Measurements from ENCODE around the gene DNASE2B. TPM values are rescaled to one million over a fixed set of nuclear protein-coding genes. Genes with fewer than 3 reads are reported as not detected.
"Not testable (repeated sequence)": the region's sequence is repeated elsewhere in the genome, so short reads cannot be mapped to it uniquely, and the experiment has no call there.

Gene DNASE2B
- total RNA-seq, 1 experiment from 2014 or later: not detected

- Histone ChIP-seq H2AK5ac (ENCODE audit: insufficient read length, low read length) (no peak overlapping the region), H3K56ac (ENCODE audit: insufficient read length, low read depth, low read length) (no peak overlapping the region), H4K20me1 (ENCODE audit: control insufficient read depth, insufficient read depth, insufficient read length) (no peaks in the 10 kb centered on the region), H3K79me1 (ENCODE audit: insufficient read depth, low read depth, low read length, poor library complexity, severe bottlenecking) (no peaks in the 10 kb centered on the region), H4K91ac (ENCODE audit: insufficient read length, low read depth, low read length) (no peak overlapping the region), H2BK20ac (ENCODE audit: low read depth, low read length, poor library complexity, severe bottlenecking) (no peak overlapping the region), H3K27ac (ENCODE audit: insufficient read length, low read depth, low read length) (no peak overlapping the region), H2BK5ac (ENCODE audit: insufficient read length, low read length) (no peak overlapping the region), H3K79me2 (ENCODE audit: insufficient read depth, low read length) (no peaks in the 10 kb centered on the region), H3K18ac (ENCODE audit: insufficient read length, low read depth, low read length) (no peak overlapping the region), H3K14ac (ENCODE audit: insufficient read depth, low read length) (no peak overlapping the region), H3K27me3 (ENCODE audit: insufficient read depth, low read length) (no peaks in the 10 kb centered on the region), H3K23me2 (ENCODE audit: insufficient read length, low read depth, low read length, poor library complexity, severe bottlenecking) (no peaks in the 10 kb centered on the region), H3K4ac (ENCODE audit: low read depth, low read length) (no peak overlapping the region), H2AFZ (ENCODE audit: low read length) (no peak overlapping the region), H2BK15ac (ENCODE audit: low read depth, low read length) (no peak overlapping the region), H3K4me2 (ENCODE audit: insufficient read depth, insufficient read length, low read length) (no peak overlapping the region), H2BK120ac (ENCODE audit: low read depth, low read length, poor library complexity, severe bottlenecking) (no peak overlapping the region), H2BK12ac (ENCODE audit: insufficient read length, low read depth, low read length) (no peak overlapping the region), H4K8ac (replicated peaks; ENCODE audit: insufficient read length, low read depth, low read length) (no peak overlapping the region), H3T11ph (ENCODE audit: low read length) (no peak overlapping the region), H3K9ac (ENCODE audit: extremely low read depth, insufficient read length, low read length) (no peak overlapping the region), H3K23ac (ENCODE audit: insufficient read length, low read depth, low read length) (no peak overlapping the region), H4K5ac (ENCODE audit: insufficient read length, low read depth, low read length) (no peak overlapping the region), H3K4me1 (ENCODE audit: insufficient read depth, low read length) (no peaks in the 10 kb centered on the region), H3K9me3 (ENCODE audit: control insufficient read depth, low read depth, low read length) (no peaks in the 10 kb centered on the region)
- Mint-ChIP-seq H3K27ac (no peak overlapping the region), H3K9me3 (peaks cover 0 to 7% of the 10 kb centered on the region in 2 experiments; a peak in 1 of 5 replicates), H3K4me1 (peaks cover 0 to 2% of the 10 kb centered on the region in 2 experiments; a peak in 1 of 4 replicates), H3K27me3 (ENCODE audit: low read depth) (peaks cover 8% of the 10 kb centered on the region; the same call in 1 of the 2 replicates), H3K36me3 (ENCODE audit: insufficient read depth in 1 of 3, low read depth in 3 of 3) (peaks cover 0 to 3% (median 1%) of the 10 kb centered on the region in 3 experiments; a peak in 1 of 7 replicates), H3K4me3 (no peak overlapping the region)
- peak; percentile 40; the same call in 2 of the 3 replicates for TF ChIP-seq CTCF (conservative IDR thresholded peaks at IDR 0.05)
- WGBS (ENCODE audit: extremely low coverage, insufficient read length, low lambda C conversion rate): no CpG with 5 or more reads among the region's 2 CpGs
- DNase-seq: no peak
Observed at GRCh38 chr1:84442256-84442655, 44.0 kb downstream of the DNASE2B start.

GRCh38 chr1:84442747-84443646 lies 44.7 kb downstream of the DNASE2B start:
- not testable (repeated sequence) for H4K91ac ChIP-seq (ENCODE audit: insufficient read length, low read depth, low read length); H3K56ac ChIP-seq (ENCODE audit: insufficient read length, low read depth, low read length); H3K27me3 ChIP-seq (ENCODE audit: insufficient read depth, low read length); H4K8ac ChIP-seq (replicated peaks; ENCODE audit: insufficient read length, low read depth, low read length); H3K27me3 Mint-ChIP-seq (ENCODE audit: low read depth); H3K4me2 ChIP-seq (ENCODE audit: insufficient read depth, insufficient read length, low read length); H3K18ac ChIP-seq (ENCODE audit: insufficient read length, low read depth, low read length); H3T11ph ChIP-seq (ENCODE audit: low read length); H3K27ac ChIP-seq (ENCODE audit: insufficient read length, low read depth, low read length); H3K23me2 ChIP-seq (ENCODE audit: insufficient read length, low read depth, low read length, poor library complexity, severe bottlenecking); H2BK15ac ChIP-seq (ENCODE audit: low read depth, low read length); H2AFZ ChIP-seq (ENCODE audit: low read length); H3K23ac ChIP-seq (ENCODE audit: insufficient read length, low read depth, low read length); H4K5ac ChIP-seq (ENCODE audit: insufficient read length, low read depth, low read length); H2BK120ac ChIP-seq (ENCODE audit: low read depth, low read length, poor library complexity, severe bottlenecking); H3K14ac ChIP-seq (ENCODE audit: insufficient read depth, low read length); DNase-seq; H3K4me1 Mint-ChIP-seq; H3K9ac ChIP-seq (ENCODE audit: extremely low read depth, insufficient read length, low read length); H3K79me2 ChIP-seq (ENCODE audit: insufficient read depth, low read length); H2BK20ac ChIP-seq (ENCODE audit: low read depth, low read length, poor library complexity, severe bottlenecking); H2AK5ac ChIP-seq (ENCODE audit: insufficient read length, low read length); H3K4me1 ChIP-seq (ENCODE audit: insufficient read depth, low read length); H2BK12ac ChIP-seq (ENCODE audit: insufficient read length, low read depth, low read length); H3K4ac ChIP-seq (ENCODE audit: low read depth, low read length); H3K9me3 ChIP-seq (ENCODE audit: control insufficient read depth, low read depth, low read length); H2BK5ac ChIP-seq (ENCODE audit: insufficient read length, low read length); H4K20me1 ChIP-seq (ENCODE audit: control insufficient read depth, insufficient read depth, insufficient read length); H3K36me3 Mint-ChIP-seq (ENCODE audit: insufficient read depth in 1 of 3, low read depth in 3 of 3); H3K4me3 Mint-ChIP-seq; H3K79me1 ChIP-seq (ENCODE audit: insufficient read depth, low read depth, low read length, poor library complexity, severe bottlenecking)
- Mint-ChIP-seq H3K9me3 (peaks cover 0 to 11% of the 10 kb centered on the region in 2 experiments; a peak in 1 of 5 replicates), H3K27ac (peak overlapping the region in 1 of 3 experiments; percentile 23; a peak in 1 of 7 replicates)
- no CpG with 5 or more reads among the region's 7 CpGs for WGBS (ENCODE audit: extremely low coverage, insufficient read length, low lambda C conversion rate)

Measured in H9 (cell line).